Measurements from ENCODE around the gene ULK2. TPM values are rescaled to one million over a fixed set of nuclear protein-coding genes. Genes with fewer than 3 reads are reported as not detected.

Gene ULK2
- total RNA-seq, 2 donors from 2014 or later, result 7.5 to 8.6 TPM

GRCh38 chr17:19805006-19805405, 62.7 kb downstream of the ULK2 start:
- no peaks in the 10 kb centered on the region for H3K9me3 Mint-ChIP-seq
- no peaks in the 10 kb centered on the region for H3K4me1 Mint-ChIP-seq (ENCODE audit: low read depth in 2 of 2)
- ATAC-seq (no peak), DNase-seq (ENCODE audit: low spot score) (no peak)
- H3K4me3 Mint-ChIP-seq, result no peak overlapping the region
- no peaks in the 10 kb centered on the region for H3K27me3 Mint-ChIP-seq
- no peak overlapping the region for H3K27ac Mint-ChIP-seq
- peaks cover 11% of the 10 kb centered on the region for H3K36me3 Mint-ChIP-seq

GRCh38 chr17:19800571-19800970, 67.2 kb downstream of the ULK2 start:
- no peaks in the 10 kb centered on the region for H3K9me3 Mint-ChIP-seq
- H3K27me3 Mint-ChIP-seq, result no peaks in the 10 kb centered on the region
- no peaks in the 10 kb centered on the region for H3K4me1 Mint-ChIP-seq (ENCODE audit: low read depth in 2 of 2)
- no peak overlapping the region for H3K4me3 Mint-ChIP-seq
- DNase-seq (ENCODE audit: low spot score), result no peak
- H3K36me3 Mint-ChIP-seq, result peaks cover 7% of the 10 kb centered on the region
- H3K27ac Mint-ChIP-seq, result no peak overlapping the region
- no peak for ATAC-seq

- Mint-ChIP-seq H3K4me1 (ENCODE audit: low read depth in 2 of 2) (no peaks in the 10 kb centered on the region), H3K4me3 (no peak overlapping the region), H3K27me3 (no peaks in the 10 kb centered on the region), H3K27ac (no peak overlapping the region), H3K9me3 (no peaks in the 10 kb centered on the region), H3K36me3 (peaks cover 7% of the 10 kb centered on the region)
- DNase-seq (ENCODE audit: low spot score) (no peak), ATAC-seq (peak in 1 of 2 donors; percentile 43)
Observed at GRCh38 chr17:19799796-19800195, 67.9 kb downstream of the ULK2 start.

GRCh38 chr17:19796457-19796856, 71.3 kb downstream of the ULK2 start:
- no peak for ATAC-seq
- Mint-ChIP-seq H3K9me3 (no peaks in the 10 kb centered on the region), H3K27me3 (no peaks in the 10 kb centered on the region), H3K27ac (no peak overlapping the region), H3K4me3 (no peak overlapping the region), H3K4me1 (ENCODE audit: low read depth in 2 of 2) (no peaks in the 10 kb centered on the region), H3K36me3 (peaks cover 18% of the 10 kb centered on the region)
- no peak for DNase-seq (ENCODE audit: low spot score)

- no peak for ATAC-seq
- H3K4me1 Mint-ChIP-seq (ENCODE audit: low read depth in 2 of 2), result no peaks in the 10 kb centered on the region
- no peak for DNase-seq (ENCODE audit: low spot score)
- peaks cover 22% of the 10 kb centered on the region for H3K36me3 Mint-ChIP-seq
- no peak overlapping the region for H3K27ac Mint-ChIP-seq
- no peak overlapping the region for H3K4me3 Mint-ChIP-seq
- no peaks in the 10 kb centered on the region for H3K9me3 Mint-ChIP-seq
- no peaks in the 10 kb centered on the region for H3K27me3 Mint-ChIP-seq
Observed at GRCh38 chr17:19791918-19792550, 75.7 kb downstream of the ULK2 start.

GRCh38 chr17:19787733-19788357, 79.9 kb downstream of the ULK2 start:
- ATAC-seq, result no peak
- Mint-ChIP-seq H3K4me1 (ENCODE audit: low read depth in 2 of 2) (no peaks in the 10 kb centered on the region), H3K9me3 (no peaks in the 10 kb centered on the region), H3K36me3 (peaks cover 4% of the 10 kb centered on the region), H3K4me3 (no peak overlapping the region), H3K27me3 (no peaks in the 10 kb centered on the region), H3K27ac (no peak overlapping the region)
- no peak for DNase-seq (ENCODE audit: low spot score)

- H3K27me3 Mint-ChIP-seq, result no peaks in the 10 kb centered on the region
- H3K9me3 Mint-ChIP-seq, result no peaks in the 10 kb centered on the region
- H3K4me1 Mint-ChIP-seq (ENCODE audit: low read depth in 2 of 2), result no peaks in the 10 kb centered on the region
- H3K27ac Mint-ChIP-seq, result no peak overlapping the region
- ATAC-seq (no peak), DNase-seq (ENCODE audit: low spot score) (no peak)
- no peak overlapping the region for H3K4me3 Mint-ChIP-seq
- H3K36me3 Mint-ChIP-seq, result peaks cover 15% of the 10 kb centered on the region
Observed at GRCh38 chr17:19785854-19786253, 81.9 kb downstream of the ULK2 start.

GRCh38 chr17:19781488-19782458, 86.0 kb downstream of the ULK2 start:
- no peak for DNase-seq (ENCODE audit: low spot score)
- H3K4me3 Mint-ChIP-seq, result no peak overlapping the region
- no peaks in the 10 kb centered on the region for H3K9me3 Mint-ChIP-seq
- peaks cover 11% of the 10 kb centered on the region for H3K36me3 Mint-ChIP-seq
- H3K27me3 Mint-ChIP-seq, result no peaks in the 10 kb centered on the region
- ATAC-seq, result peak in 1 of 2 donors; percentile 58
- no peaks in the 10 kb centered on the region for H3K4me1 Mint-ChIP-seq (ENCODE audit: low read depth in 2 of 2)
- no peak overlapping the region for H3K27ac Mint-ChIP-seq

GRCh38 chr17:19780846-19781245, 86.9 kb downstream of the ULK2 start:
- Mint-ChIP-seq H3K4me1 (ENCODE audit: low read depth in 2 of 2) (no peaks in the 10 kb centered on the region), H3K36me3 (peaks cover 11% of the 10 kb centered on the region), H3K27ac (no peak overlapping the region), H3K9me3 (no peaks in the 10 kb centered on the region), H3K4me3 (no peak overlapping the region), H3K27me3 (no peaks in the 10 kb centered on the region)
- DNase-seq (ENCODE audit: low spot score), result no peak
- no peak for ATAC-seq

GRCh38 chr17:19773534-19773933, 94.2 kb downstream of the ULK2 start:
- Mint-ChIP-seq H3K27ac (no peak overlapping the region), H3K9me3 (no peaks in the 10 kb centered on the region), H3K27me3 (no peaks in the 10 kb centered on the region), H3K36me3 (peaks cover 4% of the 10 kb centered on the region), H3K4me3 (no peak overlapping the region), H3K4me1 (ENCODE audit: low read depth in 2 of 2) (no peaks in the 10 kb centered on the region)
- ATAC-seq (peak in 1 of 2 donors; percentile 36), DNase-seq (ENCODE audit: low spot score) (no peak)

GRCh38 chr17:19771971-19772630, 95.6 kb downstream of the ULK2 start:
- Mint-ChIP-seq H3K27ac (no peak overlapping the region), H3K27me3 (no peaks in the 10 kb centered on the region), H3K9me3 (no peaks in the 10 kb centered on the region), H3K4me3 (no peak overlapping the region), H3K36me3 (peaks cover 4% of the 10 kb centered on the region), H3K4me1 (ENCODE audit: low read depth in 2 of 2) (no peaks in the 10 kb centered on the region)
- ATAC-seq (no peak), DNase-seq (ENCODE audit: low spot score) (no peak)

GRCh38 chr17:19770985-19771735, 96.6 kb downstream of the ULK2 start:
- no peaks in the 10 kb centered on the region for H3K27me3 Mint-ChIP-seq
- peaks cover 4% of the 10 kb centered on the region for H3K36me3 Mint-ChIP-seq
- DNase-seq (ENCODE audit: low spot score) (no peak), ATAC-seq (no peak)
- H3K4me1 Mint-ChIP-seq (ENCODE audit: low read depth in 2 of 2), result peaks cover 0 to 2% of the 10 kb centered on the region in 2 donors
- no peak overlapping the region for H3K27ac Mint-ChIP-seq
- no peaks in the 10 kb centered on the region for H3K9me3 Mint-ChIP-seq
- H3K4me3 Mint-ChIP-seq, result no peak overlapping the region

Measured in natural killer cell treated with Interleukin-12 subunit alpha and Interleukin-12 subunit beta and Interleukin-15 and Interleukin-18, amount 100 ng/mL, for 72 hours (primary cell).